Measurements from ENCODE around the gene CCL3.
"Not testable (repeated sequence)": the region's sequence is repeated elsewhere in the genome, so short reads cannot be mapped to it uniquely, and the experiment has no call there.

Gene CCL3

DNA sequence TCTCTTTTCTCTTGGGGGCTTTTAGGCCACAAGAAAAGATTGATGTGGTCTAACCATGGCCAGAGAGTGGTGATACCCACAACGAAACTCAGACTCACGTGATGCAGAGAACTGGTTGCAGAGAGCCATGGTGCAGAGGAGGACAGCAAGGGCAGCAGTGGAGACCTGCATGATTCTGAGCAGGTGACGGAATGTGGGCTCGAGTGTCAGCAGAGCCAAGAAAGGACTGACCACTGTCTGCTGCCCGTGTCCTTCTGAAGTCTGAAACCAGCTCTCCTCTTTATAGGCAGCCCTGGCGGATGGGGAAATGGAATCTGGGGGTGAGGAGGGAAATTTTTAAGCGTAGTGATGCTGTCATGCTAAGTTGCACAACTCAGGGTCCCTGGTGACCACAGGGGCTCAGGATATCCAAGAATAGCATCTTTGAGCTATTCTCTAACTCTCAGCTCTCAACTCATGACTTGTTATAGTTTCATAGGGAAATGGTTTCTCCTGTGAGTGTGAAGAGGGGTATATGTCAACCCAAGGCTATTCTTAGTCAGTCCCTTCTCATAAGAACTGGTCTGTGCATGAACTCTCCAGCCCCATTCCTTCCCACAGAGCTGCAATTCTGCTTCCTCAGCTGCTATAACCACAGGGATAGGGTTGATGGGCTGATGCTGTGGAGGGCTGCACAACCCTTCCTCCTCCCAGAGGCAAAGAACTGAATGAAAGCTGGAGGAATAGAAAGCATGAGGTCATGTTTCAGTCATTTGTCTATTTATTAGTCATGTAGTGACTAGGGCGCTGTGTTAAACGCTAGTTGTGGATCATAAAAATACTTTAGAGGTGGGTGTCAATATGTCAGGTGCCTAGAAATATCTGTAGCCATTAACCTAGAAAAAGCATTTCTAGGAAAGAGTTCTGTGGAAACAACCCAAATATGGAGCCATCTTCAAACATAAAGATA lies at the start of gene CCL3:
TSS of gene CCL3 (minus strand) at position 256 of the 949 bp plus-strand sequence. CDS start at position 171, 85 bp downstream.
- no peak for DNase-seq (ENCODE audit: low read depth)

- DNase-seq (ENCODE audit: low read depth), result no peak
Observed at GRCh38 chr17:36136439-36136838, 46.5 kb upstream of the CCL3 start.

DNA sequence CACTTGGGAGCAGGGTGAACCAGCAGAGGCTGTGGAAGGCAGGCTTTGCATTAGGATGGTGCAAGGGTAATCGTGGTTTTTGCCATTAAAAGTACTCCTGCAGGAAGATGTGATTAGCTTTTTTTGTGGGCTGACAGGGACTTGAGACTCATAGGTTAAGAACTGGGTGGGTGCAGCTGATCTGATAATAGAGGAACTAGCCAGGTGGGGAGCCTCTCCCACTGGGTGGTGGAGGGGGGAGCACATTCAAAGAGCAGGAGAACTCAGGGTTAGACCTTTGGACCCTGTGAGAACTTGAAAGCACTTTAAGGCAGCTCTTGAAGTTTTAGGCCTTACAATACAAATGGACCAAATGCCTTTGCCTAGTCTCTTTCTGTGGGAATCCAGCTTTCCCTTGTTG lies 46.1 kb upstream of the CCL3 start:
- DNase-seq (ENCODE audit: low read depth), result no peak

GRCh38 chr17:36135465-36135864 lies 45.5 kb upstream of the CCL3 start:
- DNase-seq (ENCODE audit: low read depth), result no peak

DNA sequence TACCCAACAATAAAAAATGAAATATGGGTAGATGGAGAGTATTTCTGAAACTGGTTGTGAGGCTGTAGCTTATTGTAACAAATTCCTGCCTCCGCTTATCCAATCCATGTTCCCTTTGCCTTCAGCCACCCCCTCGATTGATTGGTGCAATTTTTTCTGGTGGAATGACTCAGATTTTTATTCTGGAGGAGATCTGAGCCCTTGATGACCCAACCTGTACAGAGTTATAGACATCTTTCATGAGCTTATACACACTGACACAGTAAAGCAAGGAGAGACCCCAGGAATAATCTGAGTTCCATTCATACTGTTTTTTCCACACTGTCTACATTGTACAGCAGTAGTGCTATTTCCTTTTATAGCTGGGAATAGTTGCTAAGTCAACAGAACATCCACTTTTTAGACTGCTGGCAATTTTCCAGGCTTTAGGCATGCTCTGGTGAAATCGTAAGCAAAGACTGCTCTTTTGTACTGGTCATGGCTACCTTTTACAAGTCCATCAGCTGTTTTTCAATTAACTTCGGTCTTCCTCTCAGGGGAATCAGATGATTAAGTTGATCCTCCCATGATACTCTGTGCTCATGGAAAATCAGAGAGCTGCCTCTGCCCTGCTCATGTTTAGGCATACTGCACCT lies 43.8 kb upstream of the CCL3 start:
- DNase-seq (ENCODE audit: low read depth), result no peak

GRCh38 chr17:36132421-36132831 lies 42.5 kb upstream of the CCL3 start:
- no peak for DNase-seq (ENCODE audit: low read depth)

GRCh38 chr17:36131931-36132330 lies 42.0 kb upstream of the CCL3 start:
- DNase-seq (ENCODE audit: low read depth), result no peak

DNA sequence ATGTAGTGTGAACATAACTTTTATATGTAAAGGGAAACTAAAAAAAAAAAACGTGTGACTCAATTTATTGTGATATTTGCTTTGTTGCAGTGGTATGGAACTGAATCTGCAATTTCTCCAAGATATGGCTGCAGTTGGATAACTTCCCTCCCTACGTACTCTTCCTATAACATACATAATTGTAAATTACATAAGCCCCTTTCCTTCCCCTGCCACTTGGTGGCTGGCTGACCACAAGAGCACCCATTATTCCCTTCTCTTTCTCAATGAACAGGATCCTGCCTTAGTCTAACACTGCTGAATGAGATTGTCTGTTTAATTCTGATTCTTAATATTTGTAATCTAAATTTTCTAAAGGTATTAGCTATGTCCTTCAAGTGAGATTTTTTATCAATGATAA lies 41.5 kb upstream of the CCL3 start:
- no peak for DNase-seq (ENCODE audit: low read depth)

GRCh38 chr17:36130346-36130745 lies 40.4 kb upstream of the CCL3 start:
- no peak for DNase-seq (ENCODE audit: low read depth)

- DNase-seq (ENCODE audit: low read depth), result no peak
Observed at GRCh38 chr17:36129616-36130015, 39.7 kb upstream of the CCL3 start.

GRCh38 chr17:36128411-36128978 lies 38.6 kb upstream of the CCL3 start:
- DNase-seq (ENCODE audit: low read depth), result no peak

- no peak for DNase-seq (ENCODE audit: low read depth)
Observed at GRCh38 chr17:36127911-36128310, 38.0 kb upstream of the CCL3 start.

DNA sequence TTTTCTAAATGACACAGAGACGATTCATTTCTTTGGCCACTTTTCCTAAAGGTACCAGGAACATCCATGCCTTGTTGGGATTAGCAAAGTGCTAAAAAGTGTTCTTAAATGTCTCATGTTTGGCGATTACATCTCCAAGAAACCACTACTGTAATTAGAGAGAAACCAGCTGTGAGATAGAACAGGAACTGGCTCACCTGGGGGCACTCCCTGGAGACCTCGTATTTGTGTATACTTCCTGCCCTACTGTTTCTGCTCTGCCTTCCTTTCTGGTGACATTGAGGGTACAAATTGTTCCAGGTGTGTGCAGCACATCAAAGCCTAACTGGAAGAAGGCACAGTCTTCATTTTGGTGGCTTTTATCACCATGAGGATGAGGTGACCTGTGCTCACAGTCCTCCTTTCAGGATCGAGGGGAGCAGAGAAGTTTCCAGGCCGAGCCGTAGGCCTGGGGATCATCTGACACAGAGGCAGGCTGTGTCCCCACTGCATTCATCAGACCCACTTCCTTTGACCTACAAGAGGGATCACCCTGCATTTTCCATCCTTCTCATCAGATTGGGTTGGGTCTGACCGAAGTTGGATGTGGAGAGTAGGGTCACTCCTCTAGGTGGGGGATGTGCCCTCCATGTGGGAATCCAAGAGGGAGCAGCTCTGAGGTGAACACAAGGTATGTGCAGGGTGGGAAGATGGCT lies 37.4 kb upstream of the CCL3 start:
- no peak for DNase-seq (ENCODE audit: low read depth)

DNA sequence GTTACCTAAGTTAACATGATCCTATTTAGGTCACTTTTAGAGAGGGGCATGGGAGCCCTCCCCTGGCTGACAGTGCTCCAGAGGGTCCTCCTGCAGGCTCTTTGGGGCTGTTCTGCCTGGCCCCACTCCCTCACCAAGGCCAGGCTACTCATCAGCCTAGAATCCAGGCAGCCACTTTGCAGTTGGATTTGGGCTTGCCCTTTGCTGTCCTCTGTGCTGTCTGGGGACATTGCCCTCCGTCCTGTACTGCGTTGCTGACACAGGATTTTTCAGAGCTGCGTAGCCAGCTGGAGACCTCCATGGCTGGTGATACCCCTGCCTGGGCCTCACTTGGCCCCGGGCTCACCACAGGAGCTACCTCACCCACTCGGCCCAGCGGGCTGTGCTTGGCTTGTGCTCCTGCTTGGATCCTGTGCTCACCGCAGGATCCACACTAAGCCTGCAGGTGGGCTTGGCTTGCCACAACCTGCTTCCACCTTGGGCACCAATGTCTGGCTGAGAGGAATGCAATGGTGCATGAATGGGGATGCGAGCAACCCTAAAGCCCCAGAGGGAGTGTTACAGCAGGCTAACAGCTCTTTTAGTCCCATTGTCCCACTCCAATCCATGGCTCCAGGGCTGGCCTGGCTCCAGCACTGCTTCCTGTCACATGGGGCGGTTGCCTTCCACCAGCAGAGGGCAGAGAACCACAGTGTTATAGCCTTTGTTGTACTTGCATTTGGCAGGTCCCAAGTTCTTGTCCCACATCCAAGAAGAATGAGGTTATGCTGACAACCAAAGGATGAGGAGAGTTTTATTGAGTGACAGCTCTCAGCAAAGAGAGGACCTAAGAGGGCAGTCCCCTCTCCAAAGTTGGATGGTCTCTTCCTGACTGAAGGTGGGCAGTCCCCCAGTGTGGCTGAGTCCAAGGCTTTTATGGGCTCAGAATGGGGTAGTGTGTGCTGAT lies 35.2 kb upstream of the CCL3 start:
- DNase-seq (ENCODE audit: low read depth), result no peak

DNA sequence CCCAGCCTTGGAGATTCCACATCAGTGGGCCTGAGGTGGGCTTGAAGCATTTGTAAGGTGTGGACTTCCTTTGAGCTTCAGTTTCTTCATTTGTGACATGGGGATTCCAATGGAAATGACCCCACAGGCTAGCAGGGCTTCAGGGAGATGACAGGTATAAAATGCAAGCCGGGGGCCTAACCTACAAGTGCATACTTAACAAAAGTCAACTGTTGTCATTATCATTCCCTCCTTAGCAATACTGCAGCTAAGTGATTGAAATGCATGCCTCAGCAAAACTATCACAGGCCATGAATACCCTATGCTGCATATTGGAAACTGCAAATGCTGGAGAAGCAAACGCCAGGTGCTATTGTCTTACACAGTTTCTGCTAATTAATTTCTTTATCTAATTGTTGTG lies 33.5 kb upstream of the CCL3 start:
- DNase-seq (ENCODE audit: low read depth), result no peak

- not testable (repeated sequence) for DNase-seq (ENCODE audit: low read depth)
Observed at GRCh38 chr17:36121099-36121498, 31.2 kb upstream of the CCL3 start.

- no peak for DNase-seq (ENCODE audit: low read depth)
Observed at GRCh38 chr17:36120221-36120620, 30.3 kb upstream of the CCL3 start.

GRCh38 chr17:36118477-36119353 lies 28.8 kb upstream of the CCL3 start:
- no peak for DNase-seq (ENCODE audit: low read depth)

- no peak for DNase-seq (ENCODE audit: low read depth)
Observed at GRCh38 chr17:36117505-36118382, 27.8 kb upstream of the CCL3 start.
